OCI-LY3 (cell line): ENCODE measurements around the gene RAI1.

Experiments used
- CTCF ChIP-seq: fragments of 200-600, 300-600 bp; sonication (generic); IDR thresholded peaks from 2 replicates; pipeline ENCODE4 v1.5.1; 2014; ENCODE audit warnings: antibody characterized with exemption, low read length, low read depth
- EZH2phosphoT487 ChIP-seq: fragments of 200-600 bp; shearing (Covaris generic); IDR thresholded peaks from 2 replicates; pipeline ENCODE4 v1.6.1; 2018; ENCODE audit warnings: antibody characterized with exemption, mixed run types, low read depth

GRCh38 chr17:17820046-17820445 lies 138.8 kb downstream of the RAI1 start:
- TF ChIP-seq EZH2phosphoT487 (no peak), CTCF (no peak)
